Activated T-cell treated with anti-CD3 and anti-CD28 coated beads for 24 hours (primary cell): ENCODE data around the gene TRIM54.
"Not testable (repeated sequence)": the region's sequence is repeated elsewhere in the genome, so short reads cannot be mapped to it uniquely, and the experiment has no call there.

Experiments used
- DNase-seq: peaks from one replicate; pipeline ENCODE4 v3.0.0-alpha.2; 2020; ENCODE audit warnings: low read depth

The TRIM54 gene

GRCh38 chr2:27256855-27257454 lies 25.3 kb upstream of the TRIM54 start:
- no peak for DNase-seq

- DNase-seq, result no peak
Observed at GRCh38 chr2:27258051-27258450, 24.2 kb upstream of the TRIM54 start.

- DNase-seq, result no peak
Observed at GRCh38 chr2:27261241-27261925, 20.8 kb upstream of the TRIM54 start.

GRCh38 chr2:27261926-27262298 lies 20.3 kb upstream of the TRIM54 start:
- no peak for DNase-seq

GRCh38 chr2:27262379-27263286 lies 19.6 kb upstream of the TRIM54 start, which contains the start of gene SLC30A3:
Gene SLC30A3, minus strand, starts transcription at chr2:27263047. Its CDS starts 141 bp downstream, at chr2:27262906.
- DNase-seq, result peak; percentile 58

GRCh38 chr2:27263287-27264252 lies 18.7 kb upstream of the TRIM54 start:
- DNase-seq, result no peak

GRCh38 chr2:27264253-27264752 lies 17.9 kb upstream of the TRIM54 start:
- DNase-seq, result no peak

- peak; percentile 54 for DNase-seq
Observed at GRCh38 chr2:27264753-27265535, 17.3 kb upstream of the TRIM54 start.

GRCh38 chr2:27265536-27265870 lies 16.7 kb upstream of the TRIM54 start:
- no peak for DNase-seq

- not testable (repeated sequence) for DNase-seq
Observed at GRCh38 chr2:27268296-27268695, 13.9 kb upstream of the TRIM54 start.

GRCh38 chr2:27270131-27270530 lies 12.1 kb upstream of the TRIM54 start:
- no peak for DNase-seq

GRCh38 chr2:27270670-27271069 lies 11.6 kb upstream of the TRIM54 start:
- DNase-seq, result no peak

GRCh38 chr2:27271631-27272340 lies 10.4 kb upstream of the TRIM54 start:
- DNase-seq, result no peak

- not testable (repeated sequence) for DNase-seq
Observed at GRCh38 chr2:27272537-27273522, 9.4 kb upstream of the TRIM54 start.

GRCh38 chr2:27275211-27276150 lies 6.7 kb upstream of the TRIM54 start, which contains the start of gene DNAJC5G:
Gene DNAJC5G, plus strand, starts transcription at chr2:27275433. Its CDS starts 1,296 bp downstream, at chr2:27276729.
- DNase-seq, result no peak

GRCh38 chr2:27278010-27278409 lies 4.2 kb upstream of the TRIM54 start:
- DNase-seq, result no peak

- no peak for DNase-seq
Observed at GRCh38 chr2:27280826-27281225, 1.4 kb upstream of the TRIM54 start.

GRCh38 chr2:27281442-27281841 lies 787 bp upstream of the TRIM54 start:
- no peak for DNase-seq
